Measurements from ENCODE around the gene CDH4. TPM values are rescaled to one million over a fixed set of nuclear protein-coding genes. Genes with fewer than 3 reads are reported as not detected.

The CDH4 gene
- total and polyA plus RNA-seq, 2 of the 13 experiments (the other 11 are each of a cell fraction or from before 2014, with no cell fraction given), result not detected

DNA sequence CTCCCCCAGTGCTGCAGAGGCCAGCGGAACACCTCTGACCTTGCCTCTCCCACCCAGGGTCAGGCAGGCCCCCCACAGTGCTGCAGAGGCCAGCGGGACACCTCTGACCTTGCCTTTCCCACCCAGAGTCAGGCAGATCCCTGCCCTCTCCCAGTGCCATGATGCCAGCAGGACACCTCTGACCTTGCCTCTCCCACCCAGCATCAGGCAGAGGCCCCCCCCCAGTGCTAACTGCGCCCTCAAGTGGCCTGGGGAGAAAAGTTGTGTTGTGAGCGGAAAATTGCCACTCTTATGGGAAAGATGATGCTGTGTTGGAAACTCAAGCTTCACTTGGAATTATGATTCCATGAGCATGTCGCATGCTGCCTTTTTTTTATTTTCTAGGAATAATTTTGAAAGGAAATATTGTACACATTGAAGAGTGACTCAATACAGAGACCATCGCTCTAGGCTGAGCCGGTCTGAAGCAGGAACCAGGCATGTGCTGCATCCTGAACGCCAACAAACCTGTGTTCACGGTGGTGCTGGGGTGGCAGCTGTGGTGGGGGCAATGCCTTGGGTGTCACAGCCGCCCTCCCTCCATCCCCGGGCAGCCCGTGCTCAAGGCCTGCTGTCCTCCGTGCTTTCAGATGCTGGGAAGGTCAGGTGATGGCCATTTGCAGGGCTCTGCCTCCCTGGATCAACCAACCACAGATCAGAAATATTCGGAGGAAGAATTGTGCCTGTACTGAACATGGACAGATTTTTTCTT lies 98.6 kb downstream of the CDH4 start:
- WGBS (ENCODE audit: low lambda C conversion rate), result 27% methylated on average over 14 of the region's 14 CpGs
- ChIA-PET POLR2A (no interaction called here), CTCF (ENCODE audit: low intra/inter-chr PET ratio, low total read pairs) (no interaction called here)
- Histone ChIP-seq H3K36me3 (replicated peaks in 1 of 2; ENCODE audit: control insufficient read depth in 1 of 2, insufficient read depth in 2 of 2, low read length in 2 of 2) (no peaks in the 10 kb centered on the region), H4K20me1 (ENCODE audit: insufficient read depth, low read length) (no peaks in the 10 kb centered on the region), H3K4me1 (ENCODE audit: insufficient read depth, low read length) (no peaks in the 10 kb centered on the region), H3K27me3 (ENCODE audit: control insufficient read depth in 1 of 2, insufficient read depth in 2 of 2, low read length in 2 of 2) (peaks cover 4 to 60% of the 10 kb centered on the region in 2 experiments; a peak in 4 of 5 replicates), H2AFZ (ENCODE audit: low read length) (no peak overlapping the region), H3K9ac (ENCODE audit: insufficient read depth, low read depth, low read length) (no peak overlapping the region), H3K4me3 (replicated peaks in 1 of 3; ENCODE audit: insufficient read depth in 1 of 3, low read depth in 2 of 3, low read length in 3 of 3) (no peak overlapping the region), H3K27ac (ENCODE audit: extremely low read length, insufficient read depth, low read length) (no peak overlapping the region), H3K79me2 (ENCODE audit: insufficient read depth, low read length) (no peaks in the 10 kb centered on the region), H3K9me3 (ENCODE audit: low read length) (no peaks in the 10 kb centered on the region), H3K4me2 (ENCODE audit: low read depth, low read length) (no peak overlapping the region)
- in situ Hi-C loops (cut with HindIII; ENCODE audit: extremely low pct_ligation_motif_present, low pct_unique_long_range_greater_than_20kb) (no loop called here), intact Hi-C loops (cut with micrococcal nuclease; ENCODE audit: unreplicated experiment) (no loop called here)
- DNase-seq (ENCODE audit: low spot score) (no peak), ATAC-seq (no peak), FAIRE-seq (peak; percentile 8)
- TF ChIP-seq, protein P1, sequence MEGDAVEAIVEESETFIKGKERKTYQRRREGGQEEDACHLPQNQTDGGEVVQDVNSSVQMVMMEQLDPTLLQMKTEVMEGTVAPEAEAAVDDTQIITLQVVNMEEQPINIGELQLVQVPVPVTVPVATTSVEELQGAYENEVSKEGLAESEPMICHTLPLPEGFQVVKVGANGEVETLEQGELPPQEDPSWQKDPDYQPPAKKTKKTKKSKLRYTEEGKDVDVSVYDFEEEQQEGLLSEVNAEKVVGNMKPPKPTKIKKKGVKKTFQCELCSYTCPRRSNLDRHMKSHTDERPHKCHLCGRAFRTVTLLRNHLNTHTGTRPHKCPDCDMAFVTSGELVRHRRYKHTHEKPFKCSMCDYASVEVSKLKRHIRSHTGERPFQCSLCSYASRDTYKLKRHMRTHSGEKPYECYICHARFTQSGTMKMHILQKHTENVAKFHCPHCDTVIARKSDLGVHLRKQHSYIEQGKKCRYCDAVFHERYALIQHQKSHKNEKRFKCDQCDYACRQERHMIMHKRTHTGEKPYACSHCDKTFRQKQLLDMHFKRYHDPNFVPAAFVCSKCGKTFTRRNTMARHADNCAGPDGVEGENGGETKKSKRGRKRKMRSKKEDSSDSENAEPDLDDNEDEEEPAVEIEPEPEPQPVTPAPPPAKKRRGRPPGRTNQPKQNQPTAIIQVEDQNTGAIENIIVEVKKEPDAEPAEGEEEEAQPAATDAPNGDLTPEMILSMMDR (CRISPR knock-in tag; IDR thresholded peaks at IDR 0.05), result peak; percentile 49
- TF ChIP-seq RFX5 (IDR thresholded peaks at IDR 0.05; ENCODE audit: low read depth, low read length), result 0 out of 2 replicates have a peak, but pooled peaks have one; percentile 12
- TF ChIP-seq, protein P2, sequence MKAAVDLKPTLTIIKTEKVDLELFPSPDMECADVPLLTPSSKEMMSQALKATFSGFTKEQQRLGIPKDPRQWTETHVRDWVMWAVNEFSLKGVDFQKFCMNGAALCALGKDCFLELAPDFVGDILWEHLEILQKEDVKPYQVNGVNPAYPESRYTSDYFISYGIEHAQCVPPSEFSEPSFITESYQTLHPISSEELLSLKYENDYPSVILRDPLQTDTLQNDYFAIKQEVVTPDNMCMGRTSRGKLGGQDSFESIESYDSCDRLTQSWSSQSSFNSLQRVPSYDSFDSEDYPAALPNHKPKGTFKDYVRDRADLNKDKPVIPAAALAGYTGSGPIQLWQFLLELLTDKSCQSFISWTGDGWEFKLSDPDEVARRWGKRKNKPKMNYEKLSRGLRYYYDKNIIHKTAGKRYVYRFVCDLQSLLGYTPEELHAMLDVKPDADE (CRISPR knock-in tag; IDR thresholded peaks at IDR 0.05), result no peak
- TF ChIP-seq, protein P3, sequence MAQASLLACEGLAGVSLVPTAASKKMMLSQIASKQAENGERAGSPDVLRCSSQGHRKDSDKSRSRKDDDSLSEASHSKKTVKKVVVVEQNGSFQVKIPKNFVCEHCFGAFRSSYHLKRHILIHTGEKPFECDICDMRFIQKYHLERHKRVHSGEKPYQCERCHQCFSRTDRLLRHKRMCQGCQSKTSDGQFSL (CRISPR knock-in tag; IDR thresholded peaks at IDR 0.05), result peak; percentile 93
- no TSS peak for BruUV-seq (replicated peaks)

All from HepG2 (cell line).